ENCODE results near the gene LGALS8. TPM values are rescaled to one million over a fixed set of nuclear protein-coding genes. Genes with fewer than 3 reads are reported as not detected.

Gene LGALS8
- total RNA-seq, 2 donors from 2014 or later: 67.8 to 126 TPM

DNA sequence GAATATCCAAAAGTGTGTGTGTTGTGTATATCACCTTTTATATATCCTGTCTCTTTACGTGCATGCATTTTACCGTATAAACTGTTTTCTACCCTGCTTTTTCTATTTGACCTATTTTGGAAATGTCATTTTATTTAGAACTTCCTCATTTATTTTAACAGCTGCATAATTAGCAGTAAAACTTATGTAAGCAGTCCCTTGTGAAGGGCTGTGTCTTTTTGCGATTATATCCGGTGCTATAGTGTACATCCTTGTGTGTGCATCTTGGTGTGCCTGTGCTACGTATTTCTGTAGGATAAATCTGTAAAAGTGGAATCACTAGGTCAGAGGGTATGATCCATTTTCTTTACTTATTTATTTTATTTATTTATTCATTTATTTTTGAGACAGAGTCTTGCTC, 7.2 kb downstream of the LGALS8 start:
- ATAC-seq (ENCODE audit: insufficient number of reproducible peaks, low FRiP score, low read depth): no peak
- peaks cover 0 to 7% of the 10 kb centered on the region in 2 donors for H3K4me1 ChIP-seq (ENCODE audit: control insufficient read depth in 1 of 2, low read depth in 2 of 2)
- H3K36me3 ChIP-seq: peaks cover 6% of the 10 kb centered on the region

DNA sequence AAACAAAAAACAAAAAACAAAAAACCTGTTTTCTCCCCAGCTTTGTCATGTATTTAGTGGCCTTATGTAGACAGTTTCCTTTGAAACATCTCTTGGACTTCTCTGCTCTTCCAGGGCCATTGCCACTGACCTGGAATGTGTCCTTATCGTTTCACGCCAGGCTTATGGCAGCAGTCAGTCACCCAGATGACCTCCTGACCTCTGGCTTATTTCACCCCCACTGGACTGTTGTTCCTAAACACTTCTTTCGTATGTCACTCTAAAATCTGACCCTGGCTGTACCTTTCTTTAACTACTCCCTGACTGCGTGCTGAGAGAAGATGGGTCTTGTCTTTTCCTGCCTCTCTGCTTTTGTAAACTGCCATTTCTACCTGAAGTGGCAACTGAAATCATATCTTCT, 9.1 kb downstream of the LGALS8 start:
- DNase-seq (ENCODE audit: low spot score): no peak
- Histone ChIP-seq H3K9me3 (no peaks in the 10 kb centered on the region), H3K4me3 (no peak overlapping the region), H3K4me1 (ENCODE audit: control insufficient read depth in 1 of 2, low read depth in 2 of 2) (peaks cover 0 to 7% of the 10 kb centered on the region in 2 donors), H3K27me3 (replicated peaks; ENCODE audit: insufficient read depth) (no peaks in the 10 kb centered on the region), H3K36me3 (no peaks in the 10 kb centered on the region), H3K27ac (no peak overlapping the region)
- no peak for ATAC-seq (ENCODE audit: insufficient number of reproducible peaks, low FRiP score, low read depth)
- TF ChIP-seq, protein P1, sequence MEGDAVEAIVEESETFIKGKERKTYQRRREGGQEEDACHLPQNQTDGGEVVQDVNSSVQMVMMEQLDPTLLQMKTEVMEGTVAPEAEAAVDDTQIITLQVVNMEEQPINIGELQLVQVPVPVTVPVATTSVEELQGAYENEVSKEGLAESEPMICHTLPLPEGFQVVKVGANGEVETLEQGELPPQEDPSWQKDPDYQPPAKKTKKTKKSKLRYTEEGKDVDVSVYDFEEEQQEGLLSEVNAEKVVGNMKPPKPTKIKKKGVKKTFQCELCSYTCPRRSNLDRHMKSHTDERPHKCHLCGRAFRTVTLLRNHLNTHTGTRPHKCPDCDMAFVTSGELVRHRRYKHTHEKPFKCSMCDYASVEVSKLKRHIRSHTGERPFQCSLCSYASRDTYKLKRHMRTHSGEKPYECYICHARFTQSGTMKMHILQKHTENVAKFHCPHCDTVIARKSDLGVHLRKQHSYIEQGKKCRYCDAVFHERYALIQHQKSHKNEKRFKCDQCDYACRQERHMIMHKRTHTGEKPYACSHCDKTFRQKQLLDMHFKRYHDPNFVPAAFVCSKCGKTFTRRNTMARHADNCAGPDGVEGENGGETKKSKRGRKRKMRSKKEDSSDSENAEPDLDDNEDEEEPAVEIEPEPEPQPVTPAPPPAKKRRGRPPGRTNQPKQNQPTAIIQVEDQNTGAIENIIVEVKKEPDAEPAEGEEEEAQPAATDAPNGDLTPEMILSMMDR (IDR thresholded peaks at IDR 0.05): no peak

More for the DNA sequence above, 7.2 kb downstream of the LGALS8 start:
- no peaks in the 10 kb centered on the region for H3K9me3 ChIP-seq
- TF ChIP-seq, protein P1 (IDR thresholded peaks at IDR 0.05): no peak
- H3K27ac ChIP-seq: no peak overlapping the region
- H3K4me3 ChIP-seq: no peak overlapping the region
- DNase-seq (ENCODE audit: low spot score): no peak
- no peaks in the 10 kb centered on the region for H3K27me3 ChIP-seq (replicated peaks; ENCODE audit: insufficient read depth)

DNA sequence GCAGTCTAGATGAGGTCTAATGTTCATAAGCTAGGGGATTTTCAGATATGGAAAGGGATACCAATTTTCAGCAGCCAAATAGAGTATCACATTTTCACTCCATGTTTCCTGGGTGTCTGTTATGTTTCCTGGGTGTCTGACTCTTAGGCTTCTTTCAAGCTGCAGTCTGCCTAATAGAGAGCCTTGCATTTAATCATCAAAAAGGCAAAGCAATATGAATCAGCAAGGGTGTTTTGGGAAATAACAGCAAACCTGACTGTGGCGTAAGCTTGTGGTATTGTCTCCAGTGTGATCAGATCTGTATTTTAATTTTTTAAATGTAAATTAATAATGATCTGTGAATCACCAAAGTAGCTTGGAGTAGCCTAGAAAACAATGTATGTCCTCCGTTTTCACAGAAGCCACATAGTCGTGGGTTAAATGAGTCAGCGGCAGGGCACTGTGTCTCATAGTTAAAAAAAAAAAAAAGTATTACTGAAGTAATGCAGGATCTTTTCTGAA, 10.4 kb downstream of the LGALS8 start:
- no peak for ATAC-seq (ENCODE audit: insufficient number of reproducible peaks, low FRiP score, low read depth)
- no peak for DNase-seq (ENCODE audit: low spot score)

DNA sequence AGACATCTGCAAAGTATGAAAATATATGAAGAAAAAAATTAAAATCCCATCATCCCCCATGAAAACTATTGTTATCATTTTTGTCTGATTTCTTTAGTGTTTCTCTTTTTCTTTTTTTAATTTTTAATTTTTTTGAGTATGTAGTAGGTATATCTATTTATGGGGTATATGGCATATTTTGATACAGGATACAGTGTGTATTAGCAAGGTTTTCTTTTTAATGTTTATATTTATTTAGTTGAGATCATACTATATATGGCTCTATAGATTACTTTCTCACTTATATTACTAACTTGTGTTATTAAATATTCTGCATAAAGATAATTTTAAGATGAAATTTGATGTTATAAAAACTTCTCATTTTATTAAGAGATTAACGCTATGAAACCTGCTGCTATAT, 11.4 kb downstream of the LGALS8 start:
- TF ChIP-seq, protein P1 (IDR thresholded peaks at IDR 0.05): no peak
- H3K36me3 ChIP-seq: peaks cover 19% of the 10 kb centered on the region

More for the DNA sequence above, 10.4 kb downstream of the LGALS8 start:
- Histone ChIP-seq H3K9me3 (no peaks in the 10 kb centered on the region), H3K4me1 (ENCODE audit: control insufficient read depth in 1 of 2, low read depth in 2 of 2) (peaks cover 0 to 7% of the 10 kb centered on the region in 2 donors), H3K27ac (no peak overlapping the region), H3K27me3 (replicated peaks; ENCODE audit: insufficient read depth) (no peaks in the 10 kb centered on the region), H3K36me3 (peaks cover 10% of the 10 kb centered on the region), H3K4me3 (no peak overlapping the region)
- TF ChIP-seq, protein P1 (IDR thresholded peaks at IDR 0.05): no peak

DNA sequence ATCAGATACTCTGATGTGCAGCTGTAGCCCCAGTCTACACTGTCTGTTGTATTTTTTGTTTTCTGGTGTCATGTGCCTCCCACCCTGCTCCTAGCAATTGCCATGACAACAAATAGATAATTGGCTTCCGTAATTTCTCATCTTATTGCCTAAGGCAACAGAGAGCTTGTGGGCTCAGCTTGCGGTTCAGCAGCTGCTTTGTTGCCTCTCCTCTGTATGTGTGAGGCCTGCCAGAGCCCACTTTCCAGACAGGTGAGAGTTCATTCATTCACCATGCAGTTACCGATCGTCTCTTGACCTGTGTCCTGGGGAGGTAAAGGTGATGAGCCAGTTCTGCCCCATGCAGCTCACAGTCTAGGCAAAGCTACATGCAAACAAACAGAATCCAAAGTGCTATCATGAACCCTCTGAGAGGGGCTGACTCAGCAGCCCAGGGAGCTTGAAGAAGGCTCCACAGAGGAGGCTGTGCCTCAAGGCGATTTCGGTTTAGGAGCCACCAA, 11.9 kb downstream of the LGALS8 start:
- DNase-seq (ENCODE audit: low spot score): no peak
- no peak overlapping the region for H3K4me3 ChIP-seq
- no peak overlapping the region for H3K27ac ChIP-seq
- TF ChIP-seq, protein P1 (IDR thresholded peaks at IDR 0.05): no peak
- H3K9me3 ChIP-seq: no peaks in the 10 kb centered on the region
- no peaks in the 10 kb centered on the region for H3K27me3 ChIP-seq (replicated peaks; ENCODE audit: insufficient read depth)
- peaks cover 24% of the 10 kb centered on the region for H3K36me3 ChIP-seq
- no peak for ATAC-seq (ENCODE audit: insufficient number of reproducible peaks, low FRiP score, low read depth)
- H3K4me1 ChIP-seq (ENCODE audit: control insufficient read depth in 1 of 2, low read depth in 2 of 2): peaks cover 0 to 7% of the 10 kb centered on the region in 2 donors

More for the DNA sequence above, 11.4 kb downstream of the LGALS8 start:
- Histone ChIP-seq H3K4me1 (ENCODE audit: control insufficient read depth in 1 of 2, low read depth in 2 of 2) (peaks cover 0 to 7% of the 10 kb centered on the region in 2 donors), H3K4me3 (no peak overlapping the region), H3K27ac (no peak overlapping the region), H3K9me3 (no peaks in the 10 kb centered on the region), H3K27me3 (replicated peaks; ENCODE audit: insufficient read depth) (no peaks in the 10 kb centered on the region)
- ATAC-seq (ENCODE audit: insufficient number of reproducible peaks, low FRiP score, low read depth) (no peak), DNase-seq (ENCODE audit: low spot score) (no peak)

All from thoracic aorta (tissue), 2 donors.